H9 (cell line): Measurements from ENCODE around the gene MORC4. TPM values are rescaled to one million over a fixed set of nuclear protein-coding genes. Genes with fewer than 3 reads are reported as not detected.

Experiments
- DNase-seq: peaks from one replicate; pipeline ENCODE4 v3.0.0-alpha.2; 2017
- H2AFZ ChIP-seq: one replicate; pipeline ENCODE4 v1.6.1; 2013; ENCODE audit warnings: mild to moderate bottlenecking, low read length, control low read depth, moderate library complexity
- H2AK5ac ChIP-seq: 2 replicates; pipeline ENCODE4 v1.6.1; 2013; ENCODE audit warnings: low read length, control low read depth, mixed read lengths; ENCODE audit not compliant: insufficient read length
- H2BK120ac ChIP-seq: one replicate; pipeline ENCODE4 v1.6.1; 2013; ENCODE audit warnings: low read depth, mild to moderate bottlenecking, low read length, control low read depth, inconsistent platforms; ENCODE audit not compliant: poor library complexity, severe bottlenecking
- H2BK12ac ChIP-seq: 2 replicates; pipeline ENCODE4 v1.6.1; 2013; ENCODE audit warnings: low read length, control low read depth, mixed read lengths, low read depth; ENCODE audit not compliant: insufficient read length
- H2BK15ac ChIP-seq: 2 replicates; pipeline ENCODE4 v1.6.1; 2013; ENCODE audit warnings: low read depth, low read length, control low read depth
- H2BK20ac ChIP-seq: one replicate; pipeline ENCODE4 v1.6.1; 2013; ENCODE audit warnings: low read depth, mild to moderate bottlenecking, low read length, control low read depth, inconsistent platforms; ENCODE audit not compliant: poor library complexity, severe bottlenecking
- H2BK5ac ChIP-seq: 2 replicates; pipeline ENCODE4 v1.6.1; 2013; ENCODE audit warnings: low read length, control low read depth, mixed read lengths; ENCODE audit not compliant: insufficient read length
- H3K14ac ChIP-seq: 2 replicates; pipeline ENCODE4 v1.6.1; 2013; ENCODE audit warnings: low read length, control low read depth; ENCODE audit not compliant: insufficient read depth
- H3K18ac ChIP-seq: 2 replicates; pipeline ENCODE4 v1.6.1; 2013; ENCODE audit warnings: low read depth, mild to moderate bottlenecking, mixed read lengths, low read length, control low read depth; ENCODE audit not compliant: insufficient read length
- H3K23ac ChIP-seq: 2 replicates; pipeline ENCODE4 v1.6.1; 2013; ENCODE audit warnings: low read length, control low read depth, mixed read lengths, low read depth; ENCODE audit not compliant: insufficient read length
- H3K23me2 ChIP-seq: 2 replicates; pipeline ENCODE4 v1.6.1; 2013; ENCODE audit warnings: low read depth, mild to moderate bottlenecking, mixed read lengths, low read length, control low read depth; ENCODE audit not compliant: insufficient read length, poor library complexity, severe bottlenecking
- H3K27ac ChIP-seq: 2 replicates; pipeline ENCODE4 v1.5.1; 2013; ENCODE audit warnings: low read length, control low read depth, mixed read lengths, low read depth; ENCODE audit not compliant: insufficient read length
- H3K27me3 ChIP-seq: 2 replicates; pipeline ENCODE4 v1.6.1; 2013; ENCODE audit warnings: low read length, control low read depth, inconsistent platforms; ENCODE audit not compliant: insufficient read depth
- H3K4ac ChIP-seq: 2 replicates; pipeline ENCODE4 v1.6.1; 2013; ENCODE audit warnings: low read depth, mild to moderate bottlenecking, control low read depth, inconsistent platforms, low read length, moderate library complexity
- H3K4me1 ChIP-seq: 2 replicates; pipeline ENCODE4 v1.6.1; 2013; ENCODE audit warnings: low read length, control low read depth, inconsistent platforms; ENCODE audit not compliant: insufficient read depth
- H3K4me2 ChIP-seq: 2 replicates; pipeline ENCODE4 v1.6.1; 2013; ENCODE audit warnings: low read length, control low read depth, mixed read lengths; ENCODE audit not compliant: insufficient read length, insufficient read depth
- H3K56ac ChIP-seq: 2 replicates; pipeline ENCODE4 v1.6.1; 2013; ENCODE audit warnings: low read depth, mild to moderate bottlenecking, mixed read lengths, low read length, control low read depth; ENCODE audit not compliant: insufficient read length
- H3K79me1 ChIP-seq: 2 replicates; pipeline ENCODE4 v1.6.1; 2013; ENCODE audit warnings: low read depth, mild to moderate bottlenecking, moderate library complexity, low read length, control low read depth, inconsistent platforms; ENCODE audit not compliant: insufficient read depth, poor library complexity, severe bottlenecking
- H3K79me2 ChIP-seq: 2 replicates; pipeline ENCODE4 v1.6.1; 2013; ENCODE audit warnings: low read length, control low read depth, inconsistent platforms; ENCODE audit not compliant: insufficient read depth
- H3K9ac ChIP-seq: 2 replicates; pipeline ENCODE4 v1.6.1; 2013; ENCODE audit warnings: low read length, control low read depth, mixed read lengths; ENCODE audit not compliant: insufficient read length; ENCODE audit errors: extremely low read depth
- H3K9me3 ChIP-seq: one replicate; pipeline ENCODE4 v1.6.1; 2013; ENCODE audit warnings: low read depth, low read length, inconsistent platforms; ENCODE audit not compliant: control insufficient read depth
- H3T11ph ChIP-seq: one replicate; pipeline ENCODE4 v1.6.1; 2013; ENCODE audit warnings: mild to moderate bottlenecking, low read length, control low read depth, inconsistent platforms
- H4K20me1 ChIP-seq: one replicate; pipeline ENCODE4 v1.6.1; 2013; ENCODE audit not compliant: control insufficient read depth, insufficient read length, insufficient read depth
- H4K5ac ChIP-seq: 2 replicates; pipeline ENCODE4 v1.6.1; 2013; ENCODE audit warnings: low read depth, mild to moderate bottlenecking, mixed read lengths, low read length, control low read depth; ENCODE audit not compliant: insufficient read length
- H4K8ac ChIP-seq: replicated peaks from 2 replicates; pipeline ENCODE4 v1.6.1; 2013; ENCODE audit warnings: low read length, control low read depth, mixed read lengths, low read depth; ENCODE audit not compliant: insufficient read length
- H4K91ac ChIP-seq: 2 replicates; pipeline ENCODE4 v1.6.1; 2013; ENCODE audit warnings: low read depth, mild to moderate bottlenecking, moderate library complexity, mixed read lengths, low read length, control low read depth; ENCODE audit not compliant: insufficient read length
- H3K27ac Mint-ChIP-seq, 3 experiments: 2 replicates in 2 of 3; 3 replicates in 1 of 3; pipeline ENCODE4 v1.8.0; 2020 to 2021; ENCODE audit warnings: mixed read lengths in 3 of 3, mild to moderate bottlenecking in 1 of 3, moderate library complexity in 1 of 3
- H3K27me3 Mint-ChIP-seq: 2 replicates; pipeline ENCODE4 v1.8.0; 2021; ENCODE audit warnings: low read depth, mild to moderate bottlenecking, moderate library complexity, mixed read lengths
- H3K36me3 Mint-ChIP-seq, 3 experiments: 2 replicates in 2 of 3; 3 replicates in 1 of 3; pipeline ENCODE4 v1.8.0; 2020 to 2021; ENCODE audit warnings: low read depth in 3 of 3, mixed read lengths in 3 of 3; ENCODE audit not compliant: insufficient read depth in 1 of 3
- H3K4me1 Mint-ChIP-seq, 2 experiments: 2 replicates each; pipeline ENCODE4 v1.8.0; 2020; ENCODE audit warnings: mixed read lengths in 2 of 2
- H3K4me3 Mint-ChIP-seq, 2 experiments: 2 replicates in 1 of 2; 3 replicates in 1 of 2; pipeline ENCODE4 v1.8.0; 2020 to 2021; ENCODE audit warnings: mild to moderate bottlenecking in 2 of 2, mixed read lengths in 2 of 2, moderate library complexity in 1 of 2
- H3K9me3 Mint-ChIP-seq, 2 experiments: 2 replicates in 1 of 2; 3 replicates in 1 of 2; pipeline ENCODE4 v1.8.0; 2020; ENCODE audit warnings: mild to moderate bottlenecking in 2 of 2, mixed read lengths in 2 of 2, moderate library complexity in 1 of 2
- WGBS: extraction: QIAGEN DNeasy Blood & Tissue Kit; methylation state at CpG from one replicate; pipeline ENCODE4 v1.1.7; 2013; ENCODE audit warnings: missing lambda C conversion rate, low lambda C conversion rate, mixed read lengths; ENCODE audit not compliant: insufficient read length; ENCODE audit errors: extremely low coverage; 5-methylcytosine and 5-hydroxymethylcytosine counted together
- total RNA-seq: library from RNA; stranded (reverse); gene quantifications from 2 replicates; pipeline ENCODE4 v1.2.1, GENCODE V29; 2021
- TF ChIP-seq, protein P1 (sequence below): fragments of 200-600 bp; sonication (generic); conservative IDR thresholded peaks from 3 replicates; pipeline ENCODE4 v1.8.0; 2021; ENCODE audit warnings: antibody characterized with exemption, mild to moderate bottlenecking

MORC4 gene
- total RNA-seq, 1 experiment from 2014 or later, result 4.3 TPM

DNA sequence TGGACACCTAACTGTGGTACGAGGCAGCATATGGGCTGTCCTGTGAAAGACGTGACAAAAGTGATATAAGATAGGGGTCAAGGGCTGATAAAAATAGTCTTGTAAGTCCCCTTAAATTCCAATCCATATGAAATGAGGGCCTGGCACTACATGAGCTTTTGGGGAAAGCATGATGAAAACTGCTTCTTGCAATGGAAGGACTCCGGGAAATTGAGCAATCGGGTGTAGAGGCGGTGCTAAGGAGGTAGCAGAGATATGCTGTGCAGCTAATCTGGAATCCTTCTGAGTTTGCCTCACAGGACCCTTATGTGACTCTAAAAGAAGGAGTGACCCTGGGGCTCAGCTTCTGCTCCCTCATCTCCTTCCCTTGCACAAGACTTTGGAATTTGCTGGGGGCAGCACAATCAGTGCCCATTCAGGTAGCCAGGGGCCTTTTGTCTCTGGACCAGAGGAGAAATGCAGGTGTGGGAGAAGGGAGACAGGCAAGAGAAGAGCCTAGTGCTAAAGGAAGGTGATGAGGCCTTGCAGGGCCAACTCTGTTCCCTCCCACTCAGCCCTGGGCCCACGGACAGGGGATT lies 67.0 kb downstream of the MORC4 start:
- no peak overlapping the region for H2BK12ac ChIP-seq
- no peaks in the 10 kb centered on the region; a peak in 1 of 7 replicates for H3K36me3 Mint-ChIP-seq
- H3K18ac ChIP-seq, result no peak overlapping the region
- H2BK15ac ChIP-seq, result no peak overlapping the region
- no peak overlapping the region for H4K8ac ChIP-seq
- no peaks in the 10 kb centered on the region for H3K79me1 ChIP-seq
- H3K27ac Mint-ChIP-seq, result 0 out of 7 replicates have a peak overlapping the region, but pooled peaks of 1 of the 3 experiments have one; percentile 54
- no peaks in the 10 kb centered on the region for H3K27me3 ChIP-seq
- H4K20me1 ChIP-seq, result no peaks in the 10 kb centered on the region
- TF ChIP-seq, protein P1, sequence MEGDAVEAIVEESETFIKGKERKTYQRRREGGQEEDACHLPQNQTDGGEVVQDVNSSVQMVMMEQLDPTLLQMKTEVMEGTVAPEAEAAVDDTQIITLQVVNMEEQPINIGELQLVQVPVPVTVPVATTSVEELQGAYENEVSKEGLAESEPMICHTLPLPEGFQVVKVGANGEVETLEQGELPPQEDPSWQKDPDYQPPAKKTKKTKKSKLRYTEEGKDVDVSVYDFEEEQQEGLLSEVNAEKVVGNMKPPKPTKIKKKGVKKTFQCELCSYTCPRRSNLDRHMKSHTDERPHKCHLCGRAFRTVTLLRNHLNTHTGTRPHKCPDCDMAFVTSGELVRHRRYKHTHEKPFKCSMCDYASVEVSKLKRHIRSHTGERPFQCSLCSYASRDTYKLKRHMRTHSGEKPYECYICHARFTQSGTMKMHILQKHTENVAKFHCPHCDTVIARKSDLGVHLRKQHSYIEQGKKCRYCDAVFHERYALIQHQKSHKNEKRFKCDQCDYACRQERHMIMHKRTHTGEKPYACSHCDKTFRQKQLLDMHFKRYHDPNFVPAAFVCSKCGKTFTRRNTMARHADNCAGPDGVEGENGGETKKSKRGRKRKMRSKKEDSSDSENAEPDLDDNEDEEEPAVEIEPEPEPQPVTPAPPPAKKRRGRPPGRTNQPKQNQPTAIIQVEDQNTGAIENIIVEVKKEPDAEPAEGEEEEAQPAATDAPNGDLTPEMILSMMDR, result no peak
- no peak overlapping the region for H2BK20ac ChIP-seq
- no peaks in the 10 kb centered on the region for H3K79me2 ChIP-seq
- no peaks in the 10 kb centered on the region for H3K4me1 ChIP-seq
- no peak overlapping the region for H3K9ac ChIP-seq
- H3K27ac ChIP-seq, result no peak overlapping the region
- no peak overlapping the region for H3K56ac ChIP-seq
- no CpG with 5 or more reads among the region's 6 CpGs for WGBS
- no peak overlapping the region for H3K4me2 ChIP-seq
- no peak overlapping the region for H3K23ac ChIP-seq
- H2AK5ac ChIP-seq, result no peak overlapping the region
- H2BK5ac ChIP-seq, result no peak overlapping the region
- H4K91ac ChIP-seq, result no peak overlapping the region
- no peak overlapping the region for H4K5ac ChIP-seq
- no peak overlapping the region for H3K4ac ChIP-seq
- no peaks in the 10 kb centered on the region for H3K4me1 Mint-ChIP-seq
- H3K9me3 Mint-ChIP-seq, result peaks cover 0 to 23% of the 10 kb centered on the region in 2 experiments; a peak in 2 of 5 replicates
- no peak for DNase-seq
- H3K23me2 ChIP-seq, result no peaks in the 10 kb centered on the region
- no peak overlapping the region for H3K14ac ChIP-seq
- no peak overlapping the region for H3T11ph ChIP-seq
- no peaks in the 10 kb centered on the region; the same call in 1 of the 2 replicates for H3K27me3 Mint-ChIP-seq
- no peak overlapping the region for H3K4me3 Mint-ChIP-seq
- H3K9me3 ChIP-seq, result peaks cover 4% of the 10 kb centered on the region
- H2BK120ac ChIP-seq, result no peak overlapping the region
- H2AFZ ChIP-seq, result no peak overlapping the region
